ENCODE measurements around the gene TRIM65. TPM values are rescaled to one million over a fixed set of nuclear protein-coding genes. Genes with fewer than 3 reads are reported as not detected.
"Not testable (repeated sequence)": the region's sequence is repeated elsewhere in the genome, so short reads cannot be mapped to it uniquely, and the experiment has no call there.

TRIM65 gene
- total RNA-seq, 2 donors from 2014 or later, result 8.4 to 9.9 TPM

- DNase-seq (no peak), ATAC-seq (no peak)
- intact Hi-C loops (cut with DNase I), result loop anchor here in 1 of 2 donors (10.0 kb wide), 1 partner anchor 135 kb away; the partner anchor contains the start of gene GALK1
These were observed 3.2 kb upstream of the TRIM65 start for GRCh38 chr17:75899767-75900468.

- DNase-seq, result no peak
- ATAC-seq, result no peak
- intact Hi-C loops (cut with DNase I), result loop anchor here in 1 of 2 donors (10.0 kb wide), 1 partner anchor 135 kb away; the partner anchor contains the start of gene GALK1
These were observed 2.6 kb upstream of the TRIM65 start for GRCh38 chr17:75899353-75899752.

GRCh38 chr17:75898791-75899190 lies 2.0 kb upstream of the TRIM65 start:
- ATAC-seq (no peak), DNase-seq (no peak)
- intact Hi-C loops (cut with DNase I), result loop anchor here in 1 of 2 donors (10.0 kb wide), 1 partner anchor 134 kb away; the partner anchor contains the start of gene GALK1

- ATAC-seq, result no peak
- intact Hi-C loops (cut with DNase I), result loop anchor here in 1 of 2 donors (10.0 kb wide), 1 partner anchor 133 kb away; the partner anchor contains the start of gene GALK1
- DNase-seq, result no peak
These were observed 1.3 kb upstream of the TRIM65 start for GRCh38 chr17:75898065-75898464.

GRCh38 chr17:75897160-75898019 lies 639 bp upstream of the TRIM65 start:
- intact Hi-C loops (cut with DNase I), result loop anchor here in 1 of 2 donors (10.0 kb wide), 1 partner anchor 133 kb away; the partner anchor contains the start of gene GALK1
- ATAC-seq (no peak), DNase-seq (no peak)

- ATAC-seq (no peak), DNase-seq (no peak)
- intact Hi-C loops (cut with DNase I), result loop anchor here in 1 of 2 donors (10.0 kb wide), 1 partner anchor 131 kb away; the partner anchor contains the start of gene GALK1
These were observed 1.2 kb downstream of the TRIM65 start for GRCh38 chr17:75895370-75896155.

GRCh38 chr17:75894049-75894733 lies 2.6 kb downstream of the TRIM65 start:
- ATAC-seq, result no peak
- intact Hi-C loops (cut with DNase I), result loop anchor here in 1 of 2 donors (10.0 kb wide), 1 partner anchor 129 kb away; the partner anchor contains the start of gene GALK1
- DNase-seq, result no peak

GRCh38 chr17:75893305-75894048 lies 3.3 kb downstream of the TRIM65 start:
- intact Hi-C loops (cut with DNase I), result loop anchor here in 1 of 2 donors (10.0 kb wide), 1 partner anchor 129 kb away; the partner anchor contains the start of gene GALK1
- DNase-seq, result no peak
- no peak for ATAC-seq

GRCh38 chr17:75892556-75893224 lies 4.1 kb downstream of the TRIM65 start:
- intact Hi-C loops (cut with DNase I), result loop anchor here in 1 of 2 donors (10.0 kb wide), 1 partner anchor 128 kb away; the partner anchor contains the start of gene GALK1
- ATAC-seq (no peak), DNase-seq (no peak)

GRCh38 chr17:75891605-75892555 lies 4.9 kb downstream of the TRIM65 start:
- DNase-seq (no peak), ATAC-seq (no peak)
- intact Hi-C loops (cut with DNase I), result loop anchor here in 1 of 2 donors (10.0 kb wide), 1 partner anchor 127 kb away; the partner anchor contains the start of gene GALK1

- intact Hi-C loops (cut with DNase I), result loop anchor here in 1 of 2 donors (10.0 kb wide), 1 partner anchor 126 kb away; the partner anchor contains the start of gene GALK1
- DNase-seq (no peak), ATAC-seq (no peak)
These were observed 5.6 kb downstream of the TRIM65 start for GRCh38 chr17:75891022-75891604.

GRCh38 chr17:75889454-75889853 lies 7.3 kb downstream of the TRIM65 start:
- no peak for DNase-seq
- ATAC-seq, result no peak
- intact Hi-C loops (cut with DNase I), result no loop called here

GRCh38 chr17:75888484-75888883 lies 8.3 kb downstream of the TRIM65 start:
- intact Hi-C loops (cut with DNase I), result no loop called here
- no peak for ATAC-seq
- no peak for DNase-seq

- DNase-seq; intact Hi-C loops (cut with DNase I); ATAC-seq: not testable (repeated sequence)
These were observed 10.9 kb downstream of the TRIM65 start for GRCh38 chr17:75885860-75886259.

GRCh38 chr17:75885431-75885830 lies 11.3 kb downstream of the TRIM65 start:
- no peak for DNase-seq
- intact Hi-C loops (cut with DNase I), result no loop called here
- no peak for ATAC-seq

All from left cardiac atrium (tissue), 4 donors.